Transverse colon (tissue), 4 donors: ENCODE results near the gene ALKBH4.

Experiments used
- CTCF ChIP-seq, 5 experiments: fragments of 200-600 bp in 3 of 5; fragments of 450-650 bp in 2 of 5; sonication (generic) in 3 of 5; IDR thresholded peaks; 1 replicate in 2 of 5; 2 replicates in 3 of 5; pipeline ENCODE4 v1.5.1; 2016 to 2017; ENCODE audit warnings: antibody characterized with exemption in 5 of 5, inconsistent platforms in 3 of 5, mild to moderate bottlenecking in 2 of 5, moderate library complexity in 1 of 5
- EP300 ChIP-seq: sonication (generic); formaldehyde crosslinking; IDR thresholded peaks from one replicate; pipeline ENCODE4 v1.6.1; 2017; ENCODE audit warnings: antibody characterized with exemption, low read depth
- POLR2A ChIP-seq: fragments of 450-650 bp; IDR thresholded peaks from one replicate; pipeline ENCODE4 v1.6.1; 2016; ENCODE audit warnings: antibody characterized with exemption, mild to moderate bottlenecking, moderate library complexity
- POLR2AphosphoS5 ChIP-seq, 3 donors: sonication (generic); formaldehyde crosslinking; IDR thresholded peaks; one replicate each; pipeline ENCODE4 v1.6.1; 2016; ENCODE audit warnings: antibody characterized with exemption in 3 of 3

- TF ChIP-seq CTCF (IDR thresholded peaks at IDR 0.05) (no peak), POLR2A (no peak), EP300 (no peak), POLR2AphosphoS5 (IDR thresholded peaks at IDR 0.05) (no peak)
These were observed 19.0 kb downstream of the ALKBH4 start for GRCh38 chr7:102445674-102446071.
